Stimulated activated CD4-positive, alpha-beta T cell treated with anti-CD3 and anti-CD28 coated beads, Interleukin-1b, Interleukin-23, amount 100 ng/mL, for 4 hours (primary cell): ENCODE results near the gene PRRC2B.

Source experiments
- DNase-seq, 2 donors: peaks; one replicate each; pipeline ENCODE4 v3.0.0-alpha.2; 2020; ENCODE audit warnings: low read depth in 2 of 2

The PRRC2B gene

DNA sequence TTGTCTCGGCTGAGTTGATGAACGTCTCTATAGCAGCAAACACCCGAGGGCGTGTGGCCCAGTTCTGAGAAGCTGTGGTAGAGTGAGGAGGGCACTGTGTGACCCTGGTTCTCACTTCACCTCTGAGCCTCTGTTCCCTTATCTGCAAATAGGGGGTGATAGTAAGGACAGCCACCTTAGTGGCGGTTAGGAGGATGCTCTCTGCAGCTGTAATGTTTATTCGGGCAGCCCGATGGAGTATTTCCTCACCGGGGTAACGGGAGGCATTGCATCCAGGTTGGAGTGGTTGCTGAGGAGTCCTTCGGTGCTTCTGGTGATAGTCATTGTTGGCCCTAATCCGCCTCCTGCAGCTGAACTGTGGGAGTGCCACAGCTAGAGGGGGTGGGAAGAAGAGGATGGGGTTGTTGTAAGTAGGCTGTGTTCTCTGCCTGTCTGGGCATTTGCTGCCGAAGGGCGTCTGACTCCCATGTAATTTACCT lies 13.9 kb downstream of the PRRC2B start:
- DNase-seq, result peak in 1 of 2 donors; percentile 20

DNA sequence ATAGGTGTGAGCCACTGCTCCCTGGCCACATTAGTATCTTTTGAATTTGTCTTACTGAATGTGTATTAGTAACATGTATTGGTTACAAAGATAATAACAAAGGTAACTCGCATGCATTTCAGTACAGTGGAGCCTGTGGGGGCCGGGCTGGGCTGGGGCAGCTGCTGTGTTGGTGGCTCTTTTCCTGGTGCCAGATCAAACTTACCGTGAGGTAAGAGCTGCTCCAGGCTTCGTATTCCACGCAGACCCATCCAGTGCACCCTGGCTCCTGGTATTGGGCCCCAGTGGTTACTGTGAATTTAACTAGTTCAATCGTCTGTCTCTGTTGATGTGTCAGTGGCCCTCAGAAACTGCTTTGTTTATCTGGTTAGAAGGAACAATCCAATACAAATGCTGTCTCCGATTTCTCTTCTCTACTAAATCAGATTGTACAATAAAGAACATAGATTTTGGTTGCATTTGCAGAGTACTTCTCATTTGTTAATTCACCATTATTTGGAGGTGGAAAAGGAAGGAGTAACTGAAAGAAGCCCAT lies 15.6 kb downstream of the PRRC2B start:
- DNase-seq, result no peak

DNA sequence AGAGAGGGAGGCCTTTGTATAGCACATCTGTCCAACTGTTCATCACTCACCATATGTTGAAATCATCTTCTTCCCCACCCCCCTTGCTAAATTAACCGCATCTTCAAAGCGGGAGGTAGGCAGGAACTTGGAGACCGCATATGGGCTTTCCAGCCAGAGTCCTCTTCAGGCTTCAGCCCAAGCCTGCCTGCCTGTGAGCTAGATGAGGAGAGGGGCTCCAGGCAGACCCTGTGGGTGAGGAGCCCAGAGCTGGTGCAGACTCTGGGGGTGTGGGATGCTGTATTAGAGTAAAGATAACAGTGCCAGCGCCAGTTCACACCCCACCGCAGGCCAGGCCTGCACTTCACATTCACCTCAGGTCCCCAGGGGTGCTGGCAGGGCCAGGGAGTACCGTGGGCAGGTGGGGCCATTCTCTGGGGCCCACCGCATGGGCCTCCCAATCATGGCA lies 16.2 kb downstream of the PRRC2B start:
- no peak for DNase-seq

DNA sequence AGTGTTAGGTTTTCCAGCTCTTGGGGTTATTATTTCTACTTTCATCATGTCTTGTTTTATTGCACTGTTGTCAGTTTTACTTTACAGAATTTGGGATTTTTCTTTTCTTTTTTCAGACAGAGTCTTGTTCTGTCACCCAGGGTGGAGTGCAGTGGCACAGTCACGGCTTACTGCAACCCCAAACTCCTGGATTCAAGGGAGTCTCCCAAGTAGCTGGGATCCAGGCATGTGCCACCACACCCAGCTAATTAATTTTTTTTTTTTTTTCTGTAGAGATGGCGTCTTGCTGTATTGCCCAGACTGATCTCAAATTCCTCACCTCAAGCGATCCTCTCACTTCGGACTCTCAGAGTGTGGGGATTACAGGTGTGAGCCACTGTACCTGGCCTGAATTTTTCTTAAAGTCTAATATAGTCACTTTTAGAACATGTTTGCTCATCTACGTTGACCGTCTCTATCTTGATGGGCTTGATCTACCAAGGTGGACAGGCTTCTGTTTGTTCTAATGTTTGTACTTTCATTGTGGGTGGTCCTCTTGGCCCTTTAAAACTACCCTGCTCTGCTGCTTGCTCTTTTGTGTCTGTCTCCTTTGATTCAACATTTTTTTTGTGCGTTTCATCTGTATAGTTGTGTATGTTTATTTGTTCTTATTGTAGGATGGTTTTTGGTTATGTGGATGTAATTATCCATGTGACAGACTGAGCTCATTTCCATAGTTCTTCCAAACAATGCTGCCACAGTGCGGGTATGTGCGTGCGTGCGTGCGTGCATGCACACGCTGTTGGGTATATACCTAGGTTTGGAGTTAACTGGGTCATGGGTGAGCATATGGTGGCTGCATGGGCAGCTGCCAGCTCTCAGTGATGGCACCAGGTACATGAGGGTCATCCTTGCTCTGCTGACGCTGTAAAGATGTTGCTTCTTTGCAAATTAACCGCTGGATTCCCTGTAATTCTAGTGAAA lies 18.1 kb downstream of the PRRC2B start:
- DNase-seq, result no peak

DNA sequence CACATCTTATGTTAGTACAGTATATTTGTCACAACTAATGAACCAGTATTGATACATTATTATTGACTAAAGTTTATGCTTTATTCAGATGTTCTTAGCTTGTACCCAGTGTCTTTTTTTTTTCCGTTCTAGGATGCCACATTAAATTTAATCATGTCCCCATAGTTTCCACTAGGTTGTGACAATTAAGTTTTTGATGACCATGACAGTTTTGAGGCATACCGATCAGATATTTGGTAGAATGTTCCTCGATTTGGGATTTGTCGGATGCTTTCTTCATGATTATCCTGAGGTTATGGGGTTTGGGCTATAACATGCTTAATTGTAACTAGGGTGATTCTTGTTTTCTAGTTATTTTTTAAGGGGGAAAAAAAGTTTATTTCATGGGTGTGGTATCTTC lies 22.6 kb downstream of the PRRC2B start:
- no peak for DNase-seq

DNA sequence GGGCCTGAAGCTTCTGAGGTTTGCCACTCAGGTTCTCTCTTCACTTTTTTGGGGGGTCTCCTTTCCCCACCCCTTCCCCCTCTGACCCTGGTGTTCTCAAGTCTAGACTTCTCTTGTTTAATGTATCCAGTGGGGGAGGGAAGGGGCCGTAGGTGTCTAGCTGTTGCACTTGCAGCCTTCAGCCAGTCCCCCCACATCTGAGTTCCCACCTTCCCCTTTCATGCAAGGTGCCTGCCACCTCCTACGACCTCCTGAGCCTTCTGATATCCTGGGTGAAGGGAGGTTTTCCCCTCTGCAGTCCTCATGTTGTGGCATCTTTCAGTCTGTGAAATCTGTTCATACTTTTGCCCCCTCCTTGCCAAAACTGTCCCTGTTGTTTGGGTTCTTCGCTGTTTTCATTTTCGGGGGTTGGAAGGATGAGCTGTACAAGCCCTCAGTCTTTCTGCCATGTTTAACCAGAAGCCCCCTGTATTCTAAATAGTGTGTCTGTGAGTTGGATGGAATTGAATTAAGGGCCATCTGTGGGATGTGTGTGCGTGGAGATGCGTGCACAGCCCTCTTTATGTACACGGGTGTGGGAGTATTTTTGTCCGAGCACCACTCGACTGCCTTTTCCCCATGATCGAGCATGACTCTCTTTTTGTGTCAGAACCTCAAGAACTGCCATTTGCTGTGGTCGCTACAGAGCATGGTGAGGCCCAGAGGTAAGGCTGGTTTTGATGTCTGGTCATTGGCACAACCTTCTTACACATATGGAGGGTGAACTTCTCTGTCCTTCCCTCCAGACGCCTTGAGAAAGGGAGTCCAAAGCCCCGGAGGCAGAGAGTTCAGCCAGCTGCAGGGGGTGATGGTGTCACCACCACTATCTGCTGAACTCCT lies 23.6 kb downstream of the PRRC2B start:
- no peak for DNase-seq

DNA sequence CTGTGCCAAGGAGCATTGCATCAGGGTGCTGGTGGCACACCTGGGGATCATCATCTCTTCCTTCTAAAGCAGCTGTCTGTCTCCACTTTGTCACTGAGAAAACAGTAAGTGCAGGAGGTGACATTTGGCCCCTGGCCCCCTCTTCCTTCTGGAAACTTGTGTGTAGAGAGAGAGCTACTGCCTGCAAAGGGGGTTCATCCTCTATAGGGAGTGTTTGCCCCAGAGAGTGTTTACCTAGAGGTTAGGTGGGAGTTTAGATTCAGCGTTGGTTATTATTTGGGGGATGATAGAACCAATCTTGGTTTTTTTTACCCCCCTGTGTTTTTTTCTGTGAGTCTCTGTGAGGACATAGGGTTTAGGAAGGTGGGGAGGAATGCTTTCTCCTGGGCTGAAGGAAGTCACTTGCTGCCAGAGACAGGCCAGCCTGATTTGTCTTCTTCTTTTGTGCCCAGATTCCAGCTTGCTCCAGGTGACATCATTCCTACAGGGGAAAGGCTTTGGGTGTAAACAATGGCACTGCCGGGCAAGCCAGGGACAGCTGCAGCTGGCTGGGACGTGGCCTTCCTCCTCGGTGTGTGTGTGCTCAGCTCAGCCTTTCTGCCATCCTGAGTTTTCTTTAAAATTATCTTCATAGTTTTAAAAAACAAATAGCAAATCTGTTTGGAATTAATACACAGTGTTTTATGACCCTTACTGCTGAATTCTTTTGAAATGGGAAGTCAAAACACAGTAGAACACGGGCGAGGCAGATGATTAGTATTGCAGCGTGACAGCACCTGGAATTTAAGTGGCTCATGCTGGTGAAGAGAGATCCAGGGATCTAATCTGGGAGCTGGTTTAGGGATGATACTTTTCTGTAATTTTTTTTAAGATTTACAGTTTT lies 24.5 kb downstream of the PRRC2B start:
- no peak for DNase-seq

DNA sequence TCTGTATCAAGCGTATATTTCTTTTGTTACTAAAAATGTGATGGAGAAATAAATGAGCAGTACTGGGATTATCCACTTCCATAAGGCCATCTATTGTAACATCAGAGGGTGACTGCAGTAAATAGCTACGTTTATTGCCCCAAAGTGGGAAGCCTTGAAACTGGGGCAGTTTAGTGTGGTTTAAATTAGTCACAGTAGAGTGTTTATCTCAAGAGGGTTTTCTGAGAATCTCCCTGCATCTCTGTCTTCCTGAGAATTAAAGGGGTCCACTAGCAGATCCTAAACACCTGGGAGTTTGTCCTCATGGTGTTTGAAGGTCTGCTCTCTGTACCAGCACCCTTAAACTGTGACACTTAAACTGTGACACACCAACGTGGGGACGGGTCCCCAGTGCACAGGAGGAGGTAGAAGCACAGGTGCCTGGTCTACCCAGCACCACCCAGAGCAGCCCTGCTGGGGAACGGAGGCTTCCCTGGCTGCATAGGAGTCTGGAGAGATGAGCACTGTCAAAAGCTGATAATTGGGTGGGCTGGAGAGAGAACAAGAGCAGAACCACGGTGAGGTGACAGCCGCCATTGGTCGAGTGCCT lies 25.2 kb downstream of the PRRC2B start:
- peak in 1 of 2 donors; percentile 9 for DNase-seq

DNA sequence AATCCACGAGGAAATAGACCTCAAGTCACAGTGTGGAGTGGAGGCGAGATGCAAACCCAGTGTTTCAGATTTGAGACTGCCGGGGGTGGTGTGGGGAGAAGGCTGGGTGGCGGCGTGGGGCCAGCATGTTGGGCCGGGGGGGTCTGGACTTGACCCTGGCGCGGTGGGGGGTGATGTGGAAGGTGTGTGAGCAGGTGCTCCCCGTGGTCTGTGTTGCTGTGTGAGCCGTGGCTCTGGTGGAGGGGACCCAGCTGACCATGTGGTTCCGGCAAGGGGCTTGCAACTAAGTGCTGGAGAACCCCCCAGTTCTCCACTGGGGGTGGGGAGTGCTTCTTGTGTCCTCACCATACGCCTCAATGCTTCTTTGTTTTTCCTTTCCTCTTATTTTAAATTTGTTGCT lies 25.8 kb downstream of the PRRC2B start:
- no peak for DNase-seq

DNA sequence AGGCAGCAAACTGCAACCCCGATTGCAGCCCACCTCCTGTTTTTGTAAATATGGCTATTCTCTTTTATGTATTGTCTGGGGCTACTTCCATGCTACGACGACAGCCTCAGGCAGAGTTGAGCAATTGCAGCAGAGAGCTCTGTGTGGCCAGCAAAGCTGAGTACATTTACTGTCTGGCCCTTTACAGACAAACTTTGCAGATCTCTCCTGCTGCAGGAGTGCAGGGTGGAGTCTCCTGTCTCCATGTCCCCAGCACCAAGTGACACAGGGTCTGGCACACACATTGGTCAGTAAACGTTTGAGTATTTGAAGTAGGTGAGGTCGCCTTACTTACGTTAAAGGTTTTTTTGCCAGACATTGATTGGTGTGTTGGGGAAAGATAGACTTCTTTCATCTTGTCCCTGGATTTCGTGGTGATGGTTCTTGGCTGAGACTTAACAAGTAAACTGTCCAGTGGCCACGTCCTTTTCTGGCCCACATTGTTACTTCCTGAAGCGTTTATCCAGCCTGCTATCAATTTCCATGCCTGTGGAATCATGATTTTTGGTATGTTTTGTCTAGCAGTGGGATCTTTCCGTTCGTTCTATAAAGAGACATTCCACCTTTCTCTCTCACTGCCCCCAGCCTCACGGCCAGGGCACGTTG lies 27.2 kb downstream of the PRRC2B start:
- DNase-seq, result no peak

DNA sequence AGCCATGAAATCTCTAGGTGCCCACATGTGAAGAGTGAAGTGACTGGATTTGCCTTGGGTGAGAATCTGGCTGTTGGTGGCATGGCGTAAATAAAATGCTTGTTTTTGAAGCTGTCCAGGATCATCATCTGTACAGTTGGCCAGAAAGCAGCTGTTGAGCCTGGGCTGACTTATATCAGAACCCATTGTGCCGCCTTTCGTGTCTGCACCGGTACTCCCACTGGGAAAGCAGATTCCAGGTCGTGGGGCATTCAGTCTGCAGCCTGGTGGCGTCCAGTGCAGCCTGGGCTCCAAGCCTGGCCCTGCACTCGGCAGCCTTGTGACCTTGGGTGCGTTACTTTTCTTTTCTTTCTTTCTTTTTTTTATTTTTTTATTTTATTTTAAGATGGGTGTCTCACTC lies 27.8 kb downstream of the PRRC2B start:
- DNase-seq, result no peak

DNA sequence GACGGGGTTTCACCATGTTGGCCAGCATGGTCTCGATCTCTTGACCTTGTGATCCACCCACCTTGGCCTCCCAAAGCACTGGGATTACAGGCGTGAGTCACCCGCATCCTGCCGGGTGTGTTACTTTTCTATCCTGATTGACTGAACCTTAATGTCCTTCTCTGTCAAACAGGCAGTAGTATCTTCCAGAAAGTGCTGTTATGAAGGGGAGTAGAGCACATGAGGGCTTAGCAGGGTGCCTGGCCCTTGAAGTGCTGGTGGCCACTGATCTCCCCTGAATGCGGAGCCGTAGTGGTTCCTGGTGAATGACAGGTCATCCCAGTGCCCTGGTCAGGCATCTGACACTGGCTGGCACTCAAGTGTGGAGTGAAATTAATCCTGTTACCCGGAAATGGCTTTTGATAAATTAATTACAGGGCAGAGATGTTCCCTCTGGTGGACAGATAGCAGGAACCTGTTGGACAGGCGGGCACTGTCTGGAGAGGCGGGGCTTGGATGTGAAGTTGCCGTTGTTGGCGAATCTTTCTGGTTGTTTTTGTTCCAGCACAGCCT lies 28.4 kb downstream of the PRRC2B start:
- DNase-seq, result no peak

DNA sequence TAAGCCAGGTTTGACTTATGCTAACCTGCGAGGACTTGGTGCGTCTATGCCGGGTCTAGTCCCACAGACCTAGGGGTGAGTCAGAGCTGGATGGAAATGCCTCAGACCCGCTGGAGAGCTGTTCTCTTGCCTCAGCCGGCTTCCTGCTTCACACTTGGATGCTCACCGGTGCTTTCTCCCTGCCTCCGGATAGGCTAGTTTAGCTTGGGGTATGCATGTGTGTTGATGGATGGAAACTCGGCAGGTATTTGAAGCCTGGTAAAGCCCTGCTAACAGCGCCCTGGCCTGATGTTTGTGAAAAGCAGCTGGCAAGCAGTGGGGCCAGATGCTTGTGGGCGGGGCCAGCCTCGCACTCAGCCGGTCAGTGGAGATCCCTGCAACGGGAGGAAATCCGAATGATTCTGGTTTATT lies 29.3 kb downstream of the PRRC2B start:
- no peak for DNase-seq

DNA sequence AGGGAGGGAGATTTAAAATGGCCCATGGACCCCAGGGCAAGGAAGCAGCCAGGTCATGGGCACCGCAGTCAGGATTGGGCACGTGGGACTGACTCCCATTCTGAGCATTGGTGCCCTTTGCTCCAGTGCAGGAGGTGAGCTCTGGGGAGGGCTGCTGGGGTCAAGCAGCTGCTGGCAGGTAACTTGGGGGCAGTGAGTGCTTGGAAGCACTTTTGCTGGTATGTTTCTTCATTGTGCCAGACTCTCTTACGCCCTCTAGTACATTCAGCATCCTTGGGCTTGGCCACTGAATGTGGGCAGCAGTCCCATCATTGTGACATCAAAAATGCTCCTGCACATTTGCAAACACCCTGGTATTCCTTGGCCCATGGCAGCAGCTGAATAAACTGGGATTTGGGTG lies 32.7 kb downstream of the PRRC2B start:
- DNase-seq, result no peak

DNA sequence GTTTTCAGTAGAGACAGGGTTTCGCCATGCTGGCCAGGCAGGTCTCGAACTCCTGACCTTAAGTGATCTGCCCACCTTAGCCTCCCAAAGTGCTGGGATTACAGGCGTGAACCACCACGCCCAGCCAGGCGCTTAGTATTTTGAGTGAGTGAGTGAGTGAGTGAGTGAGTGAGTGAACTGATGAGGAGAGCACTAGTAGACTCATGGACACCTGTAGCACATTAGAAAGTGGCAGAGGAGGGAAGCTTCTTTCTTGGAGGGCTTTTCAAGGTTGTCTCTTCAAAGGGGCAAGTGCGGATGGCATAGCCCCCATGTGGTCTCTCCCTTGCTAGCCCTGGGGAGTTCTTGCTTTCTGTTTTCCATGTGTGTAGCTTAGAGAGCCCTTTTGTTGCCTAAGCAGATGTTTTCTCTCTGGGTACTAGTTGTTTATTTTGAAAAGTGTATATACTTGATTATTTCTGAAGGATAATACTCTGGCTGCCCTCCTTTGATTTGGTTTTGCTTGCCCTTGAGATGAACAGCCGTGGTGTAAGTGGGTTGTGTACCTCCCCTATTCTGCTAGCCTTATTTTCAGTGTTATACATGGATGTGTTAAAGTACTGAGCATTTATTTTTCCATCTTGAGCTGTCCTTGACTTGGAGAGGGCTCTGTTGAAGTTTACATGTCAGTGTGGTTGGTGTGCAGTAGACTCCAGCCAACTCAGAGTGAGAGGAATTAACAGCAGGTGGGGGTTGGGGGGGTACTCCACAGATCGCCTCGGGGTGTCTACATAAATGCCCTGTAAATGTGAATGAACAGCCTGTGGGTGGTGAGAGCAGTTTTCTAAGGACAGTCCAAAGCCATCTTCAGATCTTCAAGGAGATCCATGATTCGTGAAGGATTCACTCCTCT lies 35.5 kb downstream of the PRRC2B start:
- no peak for DNase-seq

DNA sequence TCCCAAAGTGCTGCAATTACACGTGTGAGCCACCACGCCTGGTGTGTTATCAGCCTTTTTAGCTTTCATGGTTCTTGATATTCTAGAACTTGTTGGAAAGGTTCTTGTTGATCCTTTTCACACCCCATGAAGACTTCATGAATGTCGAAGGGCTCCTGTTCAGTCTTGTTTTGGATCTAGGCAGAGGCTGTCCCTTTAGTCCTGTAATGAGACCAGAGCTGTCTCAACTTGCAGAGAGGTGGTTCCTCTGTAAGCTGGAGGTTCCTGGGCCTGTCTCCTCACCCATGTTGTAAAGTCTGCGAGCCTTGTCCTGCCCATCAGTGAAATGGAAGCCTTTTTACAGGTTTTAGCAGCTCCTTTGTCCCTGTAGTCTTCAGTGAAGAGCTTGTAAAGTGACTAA lies 38.2 kb downstream of the PRRC2B start:
- DNase-seq, result no peak

DNA sequence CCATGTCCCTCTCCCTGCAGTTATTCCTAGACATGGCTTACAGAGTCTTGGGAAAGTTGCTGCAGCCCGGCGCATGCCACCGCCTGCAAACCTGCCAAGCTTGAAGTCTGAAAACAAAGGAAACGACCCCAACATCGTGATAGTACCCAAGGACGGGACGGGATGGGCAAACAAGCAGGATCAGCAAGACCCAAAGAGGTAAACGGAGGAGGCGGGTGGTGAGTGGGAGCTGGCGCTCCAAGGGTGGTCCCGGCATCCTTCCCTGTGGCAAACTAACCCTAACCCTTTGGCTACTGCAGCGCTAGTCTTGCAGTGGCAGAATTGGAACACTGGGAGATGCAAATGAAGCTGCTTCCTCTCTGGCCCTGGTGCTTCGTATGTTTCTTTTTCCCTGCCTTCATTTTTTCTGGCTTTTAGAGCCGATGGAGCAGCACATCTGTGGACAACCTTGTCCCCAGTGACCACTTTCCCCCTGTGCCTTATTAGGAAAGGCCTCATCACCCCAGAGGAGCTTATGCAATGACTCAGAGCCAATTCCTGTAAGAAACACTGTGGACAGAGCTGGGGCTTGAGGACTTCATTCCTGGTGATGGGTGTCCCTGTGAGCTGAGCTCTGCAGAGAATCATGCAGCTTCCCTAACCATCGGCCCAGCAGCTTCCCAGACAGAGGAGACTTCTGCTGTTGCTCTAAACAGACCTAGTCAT lies 38.9 kb downstream of the PRRC2B start:
- no peak for DNase-seq

DNA sequence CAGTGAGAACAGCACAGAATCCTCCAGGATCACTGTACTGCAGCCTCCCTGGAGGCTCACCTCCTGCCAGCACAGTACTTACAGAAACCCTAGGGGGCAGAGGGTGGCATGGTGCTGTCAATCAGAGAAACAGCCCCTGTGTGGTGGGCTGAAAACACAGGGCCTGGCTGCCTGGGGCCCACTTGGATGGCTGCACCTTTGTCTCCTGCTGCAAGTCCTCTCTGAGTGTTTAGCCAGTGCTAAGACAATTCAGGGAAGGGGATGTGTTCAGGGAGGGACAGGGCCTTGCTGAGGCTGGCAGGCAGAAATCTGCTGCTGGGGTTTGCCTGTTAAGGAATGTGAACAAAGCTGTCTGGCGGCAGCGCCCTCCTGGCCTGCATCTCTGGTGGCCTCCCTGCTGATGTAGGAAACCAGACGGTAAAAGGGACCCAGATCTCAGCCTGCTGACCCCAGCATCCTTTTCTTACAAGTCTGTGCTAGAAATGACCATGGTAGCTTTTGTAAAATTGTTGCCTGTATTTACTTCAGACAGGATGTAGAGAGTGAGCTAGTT lies 39.5 kb downstream of the PRRC2B start:
- DNase-seq, result no peak
